ENCODE data around the gene ADAM19. TPM values are rescaled to one million over a fixed set of nuclear protein-coding genes. Genes with fewer than 3 reads are reported as not detected.

The ADAM19 gene
- total and polyA plus RNA-seq, 2 of the 4 experiments (the other 2 are of a cell fraction) = 35.5 to 49.2 TPM

DNA sequence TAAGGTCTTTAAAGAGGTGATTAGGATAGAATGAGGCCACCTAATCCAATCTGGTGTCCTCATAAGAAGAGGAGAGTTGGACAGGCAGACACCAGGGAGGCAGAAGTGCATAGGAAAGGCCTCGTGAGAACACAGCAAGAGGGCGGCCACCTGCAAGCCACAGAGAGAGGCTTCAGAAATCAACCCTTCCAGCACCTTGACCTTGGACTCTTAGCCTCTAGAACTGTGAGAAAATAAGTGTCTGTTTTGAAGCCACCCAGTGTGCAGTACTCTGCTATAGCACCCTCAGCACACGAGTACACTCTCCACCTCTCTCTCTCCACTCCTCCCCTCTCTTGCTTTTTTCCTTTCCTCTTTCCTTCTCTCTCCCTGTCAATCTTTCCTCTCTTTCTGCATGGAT lies 88.7 kb downstream of the ADAM19 start:
- Histone ChIP-seq H3K23ac (ENCODE audit: low read depth, low read length) (no peak overlapping the region), H4K8ac (ENCODE audit: low read depth in 2 of 2, low read length in 2 of 2) (no peak overlapping the region), H3K9me1 (ENCODE audit: insufficient read depth, low read length) (no peaks in the 10 kb centered on the region; the same call in 1 of the 2 replicates), H2AK9ac (replicated peaks; ENCODE audit: low read depth, low read length, poor library complexity) (no peak overlapping the region), H2BK120ac (ENCODE audit: low read depth, low read length) (no peak overlapping the region), H3K56ac (ENCODE audit: extremely low read depth, insufficient read depth, low read length) (no peak overlapping the region), H2AFZ (replicated peaks; ENCODE audit: low read length, poor library complexity) (no peak overlapping the region), H3K14ac (replicated peaks; ENCODE audit: low read depth, low read length) (no peak overlapping the region), H4K91ac (ENCODE audit: insufficient read depth, low read depth, low read length) (no peak overlapping the region), H3K36me3 (ENCODE audit: control insufficient read depth, insufficient read depth, low read length) (peaks cover 42% of the 10 kb centered on the region), H3K4me3 (ENCODE audit: insufficient read depth, low read depth, low read length) (no peak overlapping the region), H3K4ac (ENCODE audit: low read depth, low read length) (no peak overlapping the region), H3K27ac (ENCODE audit: insufficient read depth, low read length) (no peak overlapping the region), H2BK20ac (ENCODE audit: low read depth, low read length) (no peak overlapping the region), H4K20me1 (ENCODE audit: insufficient read depth, low read length) (peaks cover 2% of the 10 kb centered on the region; the same call in 1 of the 2 replicates), H3K27me3 (ENCODE audit: control insufficient read depth, insufficient read depth, low read length) (no peaks in the 10 kb centered on the region), H3K9ac (ENCODE audit: low read depth, low read length) (no peak overlapping the region), H2AK5ac (ENCODE audit: low read depth, low read length) (no peak overlapping the region), H3K9me3 (ENCODE audit: control insufficient read depth, insufficient read depth, low read length) (no peaks in the 10 kb centered on the region), H2BK5ac (ENCODE audit: low read depth, low read length, poor library complexity, severe bottlenecking) (no peak overlapping the region), H2BK15ac (ENCODE audit: low read depth, low read length) (no peak overlapping the region), H3K18ac (ENCODE audit: low read depth, low read length) (no peak overlapping the region), H3K79me1 (ENCODE audit: low read depth in 1 of 2, low read length in 2 of 2) (peaks cover 16 to 29% of the 10 kb centered on the region in 2 experiments), H3K4me2 (ENCODE audit: low read depth, low read length) (no peak overlapping the region), H3K4me1 (ENCODE audit: control insufficient read depth, insufficient read depth, low read length) (peaks cover 2% of the 10 kb centered on the region; the same call in 1 of the 2 replicates), H4K5ac (ENCODE audit: low read depth, low read length) (no peak overlapping the region)
- intact Hi-C loops (cut with micrococcal nuclease) (no loop called here), in situ Hi-C loops (cut with MboI; ENCODE audit: low sequenced_read_pairs) (no loop called here), dilution Hi-C loops (cut with HindIII; ENCODE audit: low sequenced_read_pairs, unreplicated experiment) (no loop called here)
- WGBS, 2 experiments (ENCODE audit: extremely low coverage in 2 of 2, insufficient read length in 1 of 2) = no CpG with 5 or more reads among the region's 3 CpGs
- POLR2A ChIA-PET (ENCODE audit: unreplicated experiment) = no interaction called here
- TF ChIP-seq, protein P1, sequence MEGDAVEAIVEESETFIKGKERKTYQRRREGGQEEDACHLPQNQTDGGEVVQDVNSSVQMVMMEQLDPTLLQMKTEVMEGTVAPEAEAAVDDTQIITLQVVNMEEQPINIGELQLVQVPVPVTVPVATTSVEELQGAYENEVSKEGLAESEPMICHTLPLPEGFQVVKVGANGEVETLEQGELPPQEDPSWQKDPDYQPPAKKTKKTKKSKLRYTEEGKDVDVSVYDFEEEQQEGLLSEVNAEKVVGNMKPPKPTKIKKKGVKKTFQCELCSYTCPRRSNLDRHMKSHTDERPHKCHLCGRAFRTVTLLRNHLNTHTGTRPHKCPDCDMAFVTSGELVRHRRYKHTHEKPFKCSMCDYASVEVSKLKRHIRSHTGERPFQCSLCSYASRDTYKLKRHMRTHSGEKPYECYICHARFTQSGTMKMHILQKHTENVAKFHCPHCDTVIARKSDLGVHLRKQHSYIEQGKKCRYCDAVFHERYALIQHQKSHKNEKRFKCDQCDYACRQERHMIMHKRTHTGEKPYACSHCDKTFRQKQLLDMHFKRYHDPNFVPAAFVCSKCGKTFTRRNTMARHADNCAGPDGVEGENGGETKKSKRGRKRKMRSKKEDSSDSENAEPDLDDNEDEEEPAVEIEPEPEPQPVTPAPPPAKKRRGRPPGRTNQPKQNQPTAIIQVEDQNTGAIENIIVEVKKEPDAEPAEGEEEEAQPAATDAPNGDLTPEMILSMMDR (conservative IDR thresholded peaks at IDR 0.05; ENCODE audit: low read depth, low read length) = no peak
- TF ChIP-seq RAD21 (IDR thresholded peaks at IDR 0.05; ENCODE audit: low read length) (no peak), MAFK (IDR thresholded peaks at IDR 0.05; ENCODE audit: low read depth, low read length) (no peak), SMC3 (IDR thresholded peaks at IDR 0.05; ENCODE audit: low read depth, low read length) (no peak), NFE2L2 (IDR thresholded peaks at IDR 0.05; ENCODE audit: low read depth, low read length) (no peak), BHLHE40 (IDR thresholded peaks at IDR 0.05; ENCODE audit: low read depth, low read length) (no peak), MXI1 (IDR thresholded peaks at IDR 0.05; ENCODE audit: borderline replicate concordance, low read depth, low read length) (no peak), MAZ (IDR thresholded peaks at IDR 0.05; ENCODE audit: borderline replicate concordance, low read depth, low read length) (no peak), RCOR1 (IDR thresholded peaks at IDR 0.05; ENCODE audit: insufficient replicate concordance, low read length) (no peak), POLR2A (IDR thresholded peaks at IDR 0.05; ENCODE audit: low read depth, low read length) (no peak), CEBPB (IDR thresholded peaks at IDR 0.05; ENCODE audit: low read depth, low read length) (no peak), FOS (IDR thresholded peaks at IDR 0.05; ENCODE audit: low read depth, low read length) (no peak), CHD1 (IDR thresholded peaks at IDR 0.05; ENCODE audit: low read depth, low read length) (no peak), RFX5 (IDR thresholded peaks at IDR 0.05; ENCODE audit: low read depth, low read length) (no peak)
- TF ChIP-seq, protein P2, sequence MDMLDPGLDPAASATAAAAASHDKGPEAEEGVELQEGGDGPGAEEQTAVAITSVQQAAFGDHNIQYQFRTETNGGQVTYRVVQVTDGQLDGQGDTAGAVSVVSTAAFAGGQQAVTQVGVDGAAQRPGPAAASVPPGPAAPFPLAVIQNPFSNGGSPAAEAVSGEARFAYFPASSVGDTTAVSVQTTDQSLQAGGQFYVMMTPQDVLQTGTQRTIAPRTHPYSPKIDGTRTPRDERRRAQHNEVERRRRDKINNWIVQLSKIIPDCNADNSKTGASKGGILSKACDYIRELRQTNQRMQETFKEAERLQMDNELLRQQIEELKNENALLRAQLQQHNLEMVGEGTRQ (IDR thresholded peaks at IDR 0.05; ENCODE audit: low read depth, low read length) = no peak
- TF ChIP-seq, protein P3, sequence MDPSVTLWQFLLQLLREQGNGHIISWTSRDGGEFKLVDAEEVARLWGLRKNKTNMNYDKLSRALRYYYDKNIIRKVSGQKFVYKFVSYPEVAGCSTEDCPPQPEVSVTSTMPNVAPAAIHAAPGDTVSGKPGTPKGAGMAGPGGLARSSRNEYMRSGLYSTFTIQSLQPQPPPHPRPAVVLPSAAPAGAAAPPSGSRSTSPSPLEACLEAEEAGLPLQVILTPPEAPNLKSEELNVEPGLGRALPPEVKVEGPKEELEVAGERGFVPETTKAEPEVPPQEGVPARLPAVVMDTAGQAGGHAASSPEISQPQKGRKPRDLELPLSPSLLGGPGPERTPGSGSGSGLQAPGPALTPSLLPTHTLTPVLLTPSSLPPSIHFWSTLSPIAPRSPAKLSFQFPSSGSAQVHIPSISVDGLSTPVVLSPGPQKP (IDR thresholded peaks at IDR 0.05; ENCODE audit: borderline replicate concordance, low read depth, low read length) = no peak
- DNase-seq (no peak), ATAC-seq (ENCODE audit: low read depth) (no peak)
- CTCF ChIA-PET = no interaction called here
- BruUV-seq (replicated peaks) = no TSS peak
